HG02981 (cell line): Measurements from ENCODE around the gene SLC25A30.
"Not testable (repeated sequence)": the region's sequence is repeated elsewhere in the genome, so short reads cannot be mapped to it uniquely, and the experiment has no call there.

Experiments used
- ATAC-seq: cut with Tn5 transposase; IDR thresholded peaks from one replicate; pipeline ENCODE4 v1.9.1; 2021; ENCODE audit warnings: mild to moderate bottlenecking, moderate library complexity; ENCODE audit not compliant: unreplicated experiment

SLC25A30 gene

DNA sequence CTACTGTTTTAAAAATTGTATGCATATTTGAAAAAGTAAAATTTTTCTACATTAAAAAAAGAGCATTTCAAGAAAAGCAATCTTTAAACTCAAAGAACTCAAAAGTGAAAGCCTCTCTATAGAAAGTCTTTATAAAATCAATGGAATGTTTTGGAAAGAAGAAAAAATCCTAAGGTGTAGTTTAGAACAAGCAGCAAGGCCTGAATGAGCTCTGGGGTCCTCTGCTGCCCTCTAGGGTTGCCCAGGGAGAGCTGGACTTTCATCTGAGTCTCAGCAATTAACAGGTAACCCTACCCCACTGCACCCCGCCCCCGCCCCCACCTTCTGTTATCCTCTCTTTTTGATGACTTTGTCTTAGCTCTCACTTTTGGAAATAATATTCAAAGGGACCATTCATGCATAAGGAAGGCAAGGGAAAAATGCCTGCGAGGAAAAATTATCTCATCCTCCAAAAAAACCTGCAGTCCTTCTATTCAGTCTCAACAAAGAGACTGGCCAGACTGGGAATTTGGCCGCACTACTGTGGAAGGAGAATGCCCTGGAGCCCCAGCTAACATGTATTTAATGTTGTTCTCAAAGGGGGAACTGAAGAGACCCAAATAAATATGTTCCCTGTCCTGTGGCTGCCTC is 24.1 kb downstream of the SLC25A30 start:
- no peak for ATAC-seq

DNA sequence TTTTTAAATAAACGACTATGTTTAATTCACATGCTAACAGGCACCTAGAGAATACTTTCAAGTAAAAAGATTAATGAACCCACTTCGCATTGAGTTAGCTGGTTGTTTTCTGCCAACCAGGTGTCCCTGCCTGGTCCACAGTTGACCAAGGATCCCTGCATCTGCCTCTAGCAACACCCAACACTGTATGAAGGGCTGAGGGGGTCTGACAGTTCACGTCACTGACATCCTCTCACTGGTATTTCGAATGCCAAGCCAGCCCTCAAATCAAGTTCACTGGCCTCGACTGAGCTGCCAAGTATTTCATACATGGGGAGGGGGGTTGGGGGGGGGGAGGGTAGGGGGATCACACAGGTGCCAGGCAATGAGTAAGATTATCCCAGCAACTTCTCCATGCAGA is 25.4 kb downstream of the SLC25A30 start:
- no peak for ATAC-seq

DNA sequence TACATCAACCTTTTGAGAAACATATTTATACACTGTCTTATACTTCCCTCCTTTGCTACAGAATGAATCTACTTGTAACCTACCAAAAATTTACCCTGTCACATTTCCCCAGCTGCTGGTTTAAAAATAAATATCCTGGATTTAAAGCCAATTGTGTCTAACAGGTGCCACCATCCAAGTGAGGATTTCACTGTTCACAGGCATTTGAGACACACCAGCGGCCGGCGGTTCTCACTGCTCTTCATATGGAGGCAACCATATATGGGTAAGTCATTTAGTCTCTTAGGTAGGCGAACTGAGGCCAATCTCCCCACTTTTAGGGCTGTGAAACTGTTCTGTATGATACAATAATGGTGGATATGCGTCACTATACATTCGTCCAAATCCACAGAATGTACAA is 26.2 kb downstream of the SLC25A30 start:
- no peak for ATAC-seq

DNA sequence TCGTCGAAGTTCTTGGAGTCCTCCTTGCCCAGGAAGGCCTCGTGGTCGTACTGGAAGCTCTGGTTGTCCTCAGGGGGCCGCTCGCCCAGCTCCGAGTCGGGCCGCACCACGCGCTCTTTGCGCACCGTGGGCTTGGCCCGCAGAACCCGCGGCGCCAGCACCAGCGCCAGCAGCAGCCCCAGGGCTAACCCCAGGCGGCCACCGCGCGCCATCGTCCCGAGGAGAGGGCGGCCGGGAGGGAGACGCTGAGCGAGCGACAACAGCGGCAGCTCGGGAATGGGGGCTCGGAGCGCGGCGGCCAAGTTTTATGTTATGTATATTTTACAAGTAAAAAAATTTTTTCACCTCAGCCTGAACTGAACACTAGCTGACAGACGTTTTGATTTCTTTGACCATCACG is 27.0 kb downstream of the SLC25A30 start:
- not testable (repeated sequence) for ATAC-seq

DNA sequence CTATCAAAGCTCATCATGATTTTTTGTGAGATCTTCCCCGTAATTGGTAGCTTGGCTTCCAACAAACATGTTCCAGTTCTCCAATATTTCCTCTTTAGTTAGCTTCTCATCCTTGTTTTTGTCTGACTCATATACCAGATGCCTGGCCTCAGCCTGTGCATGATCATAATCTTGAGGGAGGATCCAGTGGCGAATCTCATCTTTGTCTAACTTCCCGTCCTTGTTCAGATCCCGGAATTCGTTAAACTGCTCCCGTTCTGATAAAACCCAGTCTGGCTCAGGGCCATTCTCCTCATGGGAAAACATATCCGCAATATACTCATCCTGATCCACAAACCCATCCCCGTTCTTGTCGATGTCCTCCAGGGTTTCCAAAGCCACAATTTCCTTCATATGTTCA is 27.8 kb downstream of the SLC25A30 start:
- ATAC-seq = not testable (repeated sequence)

DNA sequence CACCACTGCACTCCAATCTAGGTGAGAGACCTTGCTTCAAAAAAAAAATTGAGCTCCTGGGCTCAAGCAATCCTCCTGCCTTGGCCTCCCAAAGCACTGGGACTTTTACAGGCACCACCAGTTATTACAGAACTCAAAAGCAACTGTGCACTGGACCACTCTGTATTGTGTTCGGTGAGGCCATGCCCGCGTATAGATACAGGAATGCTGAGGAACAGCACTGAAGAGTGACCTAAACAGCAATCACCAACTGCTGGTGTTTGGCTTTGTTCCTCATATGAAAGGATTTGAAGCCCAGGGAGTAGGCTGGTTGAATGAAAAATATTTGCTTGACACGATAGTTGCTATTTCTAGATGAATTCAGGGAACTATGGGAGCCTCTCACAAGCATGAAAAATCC is 29.5 kb downstream of the SLC25A30 start:
- no peak for ATAC-seq

DNA sequence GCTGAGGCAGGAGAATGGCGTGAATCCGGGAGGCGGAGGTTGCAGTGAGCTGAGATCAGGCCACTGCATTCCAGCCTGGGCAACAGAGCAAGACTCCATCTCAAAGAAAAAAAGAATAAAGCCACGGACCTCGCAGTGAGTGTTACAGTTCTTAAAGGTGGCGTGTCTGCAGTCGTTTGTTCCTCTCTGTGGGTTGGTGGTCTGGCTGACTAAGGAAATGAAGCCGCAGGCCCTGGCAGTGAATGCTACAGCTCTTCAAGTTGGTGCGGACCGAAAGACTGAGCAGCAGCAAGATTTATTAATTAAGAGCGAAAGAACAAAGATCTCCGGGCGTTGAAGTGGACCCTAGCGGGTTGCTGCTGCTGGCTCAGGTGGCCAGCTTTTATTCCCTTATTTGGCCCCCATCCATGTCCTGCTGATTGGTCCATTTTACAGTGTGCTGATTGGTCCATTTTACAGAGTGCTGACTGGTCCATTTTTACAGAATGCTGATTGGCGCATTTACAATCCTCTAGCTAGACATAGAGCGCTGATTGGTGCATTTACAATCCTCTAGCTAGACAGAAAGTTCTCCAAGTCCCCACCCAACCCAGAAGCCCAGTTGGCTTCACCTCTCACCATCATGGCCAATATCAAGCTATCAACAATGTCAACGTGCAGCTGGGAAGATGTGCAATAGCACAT is 31.1 kb downstream of the SLC25A30 start:
- ATAC-seq = not testable (repeated sequence)

DNA sequence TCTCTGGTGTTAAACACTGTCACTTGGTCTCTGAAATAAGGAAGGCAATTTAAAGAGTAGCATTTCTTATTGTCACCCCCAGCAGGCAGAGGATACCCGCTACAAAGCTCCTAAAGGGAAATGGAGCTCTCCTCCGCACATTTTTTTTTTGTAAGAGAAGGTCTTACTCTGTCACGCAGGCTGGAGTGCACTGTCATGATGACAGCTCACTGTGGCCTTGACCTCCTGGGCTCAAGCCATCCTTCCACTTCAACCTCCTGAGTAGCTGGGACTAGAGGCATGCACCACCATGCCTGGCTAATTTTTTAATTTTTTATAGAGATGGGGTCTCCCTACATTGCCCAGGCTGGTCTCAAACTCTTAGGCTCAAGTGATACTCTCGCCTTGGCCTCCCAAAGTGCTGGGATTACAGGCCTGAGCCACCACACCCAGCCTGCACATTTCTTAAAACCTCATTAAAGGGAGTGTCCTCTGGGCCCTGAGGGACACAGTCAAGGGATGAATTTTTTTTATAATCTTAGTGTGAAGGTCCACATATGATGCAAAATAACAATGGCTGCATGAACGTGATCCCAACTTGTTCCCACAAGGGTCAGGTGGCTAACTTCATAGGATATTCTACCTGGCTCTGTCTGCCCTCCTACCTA is 32.1 kb downstream of the SLC25A30 start:
- ATAC-seq = no peak

DNA sequence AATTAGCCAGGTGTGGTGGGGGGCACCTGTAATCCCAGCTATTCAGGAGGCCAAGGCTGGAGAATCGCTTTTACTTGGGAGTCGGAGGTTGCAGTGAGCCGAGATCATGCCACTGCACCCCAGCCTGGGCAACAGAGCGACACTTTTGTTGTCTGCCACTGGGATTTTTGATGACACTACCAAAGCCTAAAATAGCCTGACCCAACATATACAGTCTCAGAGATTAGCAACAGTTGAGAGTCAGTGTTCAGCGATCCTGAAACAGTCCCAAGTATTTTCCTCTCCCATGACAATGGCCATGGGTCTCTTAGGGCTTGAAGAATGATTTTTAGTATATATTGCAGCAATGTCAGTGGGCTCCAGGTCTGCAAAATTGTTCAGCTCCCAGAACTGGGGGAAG is 32.9 kb downstream of the SLC25A30 start:
- no peak for ATAC-seq

DNA sequence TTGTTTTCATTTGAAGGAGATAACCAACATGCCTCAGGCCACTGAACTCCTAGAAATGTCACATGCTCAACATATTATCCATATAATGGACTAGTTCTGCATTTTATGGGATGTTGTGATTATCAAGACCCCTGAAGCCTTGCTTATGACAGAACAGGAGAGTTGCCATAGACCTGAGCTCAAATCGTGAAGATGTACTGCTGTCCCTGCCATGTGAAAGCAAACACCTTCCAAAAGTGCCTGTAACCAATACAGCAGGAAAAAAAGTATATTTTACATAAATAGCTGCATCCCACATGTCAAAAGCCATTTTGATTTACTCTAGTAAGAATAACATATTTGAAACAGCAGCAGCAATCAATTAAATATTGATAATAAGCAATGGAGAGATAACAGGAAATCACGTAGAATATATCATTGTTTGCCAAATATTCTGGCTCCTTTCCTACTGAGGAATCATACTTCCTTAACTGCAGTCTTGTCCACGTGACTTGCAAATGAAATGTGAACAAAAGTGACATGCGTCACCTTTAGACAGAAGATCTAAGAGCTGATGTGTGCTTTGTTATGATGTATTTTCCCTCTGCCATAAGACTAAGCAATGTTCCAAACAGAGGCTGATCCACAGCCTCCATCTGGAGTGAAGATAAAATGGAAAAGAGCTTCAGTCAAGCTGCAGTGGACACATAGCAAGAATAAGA is 33.5 kb downstream of the SLC25A30 start:
- ATAC-seq = no peak

DNA sequence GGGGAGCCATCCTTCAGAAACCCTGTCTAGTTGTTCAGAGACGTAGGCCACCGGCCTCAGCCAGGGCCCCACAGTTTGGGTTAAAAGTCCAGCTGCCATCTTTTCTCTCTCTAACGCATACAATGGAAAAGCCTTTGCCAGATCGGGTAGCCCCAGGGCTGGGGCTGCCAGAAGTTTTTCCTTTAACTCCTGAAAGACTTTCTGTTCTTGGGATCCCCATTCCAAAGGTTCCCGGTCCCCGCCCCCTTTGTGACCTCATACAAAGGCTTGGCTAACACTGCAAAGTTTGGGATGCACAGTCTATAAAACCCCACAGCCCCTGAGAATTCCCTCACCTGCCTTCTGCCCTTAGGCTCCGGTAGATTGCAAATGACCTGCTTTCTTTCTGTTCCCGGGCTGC is 35.4 kb downstream of the SLC25A30 start:
- ATAC-seq = not testable (repeated sequence)

DNA sequence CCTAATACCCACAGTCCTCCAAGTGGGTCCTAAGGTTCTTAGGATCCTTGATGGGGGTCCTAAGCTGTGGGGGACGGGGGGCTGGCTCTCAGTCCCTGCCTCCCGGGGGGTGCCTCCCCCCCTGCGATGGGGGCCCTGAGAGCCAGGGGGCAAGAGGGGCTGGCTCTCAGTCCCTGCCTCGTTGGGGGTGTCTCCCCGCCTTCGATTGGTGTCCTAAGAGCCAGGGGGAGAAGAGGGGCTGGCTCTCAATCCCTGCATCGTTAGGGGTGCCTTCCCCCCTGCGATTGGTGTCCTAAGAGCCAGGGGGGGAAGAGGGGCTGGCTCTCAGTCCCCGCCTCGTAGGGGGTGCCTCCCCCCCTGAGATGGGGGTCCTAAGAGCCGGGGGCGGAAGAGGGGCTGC is 37.0 kb downstream of the SLC25A30 start:
- ATAC-seq = no peak

DNA sequence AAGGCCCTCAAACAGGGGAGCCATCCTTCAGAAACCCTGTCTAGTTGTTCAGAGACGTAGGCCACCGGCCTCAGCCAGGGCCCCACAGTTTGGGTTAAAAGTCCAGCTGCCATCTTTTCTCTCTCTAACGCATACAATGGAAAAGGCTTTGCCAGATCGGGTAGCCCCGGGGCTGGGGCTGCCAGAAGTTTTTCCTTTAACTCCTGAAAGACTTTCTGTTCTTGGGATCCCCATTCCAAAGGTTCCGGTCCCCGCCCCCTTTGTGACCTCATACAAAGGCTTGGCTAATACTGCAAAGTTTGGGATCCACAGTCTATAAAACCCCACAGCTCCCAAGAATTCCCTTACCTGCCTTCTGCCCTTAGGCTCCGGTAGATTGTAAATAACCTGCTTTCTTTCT is 37.5 kb downstream of the SLC25A30 start:
- not testable (repeated sequence) for ATAC-seq

DNA sequence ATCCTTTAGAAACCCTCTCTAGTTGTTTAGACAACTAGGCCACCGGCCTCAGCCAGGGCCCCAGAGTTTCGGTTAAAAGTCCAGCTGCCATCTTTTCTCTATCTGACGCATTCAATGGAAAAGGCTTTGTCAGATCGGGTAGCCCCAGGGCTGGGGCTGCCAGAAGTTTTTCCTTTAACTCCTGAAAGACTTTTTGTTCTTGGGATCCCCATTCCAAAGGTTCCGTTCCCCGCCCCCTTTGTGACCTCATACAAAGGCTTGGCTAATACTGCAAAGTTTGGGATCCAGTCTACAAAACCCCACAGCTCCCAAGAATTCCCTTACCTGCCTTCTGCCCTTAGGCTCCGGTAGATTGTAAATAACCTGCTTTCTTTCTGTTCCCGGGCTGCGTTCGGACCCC is 38.7 kb downstream of the SLC25A30 start:
- not testable (repeated sequence) for ATAC-seq

DNA sequence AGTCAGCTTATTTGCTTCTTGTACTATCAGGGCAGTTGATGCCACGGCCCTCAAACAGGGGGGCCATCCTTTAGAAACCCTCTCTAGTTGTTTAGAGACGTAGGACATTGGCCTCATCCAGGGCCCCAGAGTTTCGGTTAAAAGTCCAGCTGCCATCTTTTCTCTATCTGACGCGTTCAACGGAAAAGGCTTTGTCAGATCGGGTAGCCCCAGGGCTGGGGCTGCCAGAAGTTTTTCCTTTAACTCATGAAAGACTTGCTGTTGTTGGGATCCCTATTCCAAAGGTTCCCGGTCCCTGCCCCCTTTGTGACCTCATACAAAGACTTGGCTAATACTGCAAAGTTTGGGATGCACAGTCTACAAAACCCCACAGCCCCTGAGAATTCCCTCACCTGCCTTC is 39.4 kb downstream of the SLC25A30 start:
- not testable (repeated sequence) for ATAC-seq

DNA sequence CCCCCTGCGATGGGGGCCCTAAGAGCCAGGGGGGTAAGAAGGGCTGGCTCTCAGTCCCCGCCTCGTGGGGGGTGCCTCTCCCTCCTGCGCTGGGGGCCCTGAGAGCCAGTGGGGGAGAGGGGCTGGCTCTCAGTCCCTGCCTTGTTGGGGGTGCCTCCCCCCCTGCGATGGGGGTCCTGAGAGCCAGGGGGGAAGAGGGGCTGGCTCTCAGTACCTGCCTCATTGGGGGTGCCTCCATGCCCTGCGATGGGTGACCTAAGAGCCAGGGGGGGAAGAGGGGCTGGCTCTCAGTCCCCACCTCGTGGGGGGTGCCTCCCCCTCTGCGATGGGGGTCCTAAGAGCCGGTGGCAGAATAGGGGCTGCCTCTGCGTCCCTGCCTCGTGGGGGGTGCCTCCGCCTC is 40.9 kb downstream of the SLC25A30 start:
- ATAC-seq = not testable (repeated sequence)

DNA sequence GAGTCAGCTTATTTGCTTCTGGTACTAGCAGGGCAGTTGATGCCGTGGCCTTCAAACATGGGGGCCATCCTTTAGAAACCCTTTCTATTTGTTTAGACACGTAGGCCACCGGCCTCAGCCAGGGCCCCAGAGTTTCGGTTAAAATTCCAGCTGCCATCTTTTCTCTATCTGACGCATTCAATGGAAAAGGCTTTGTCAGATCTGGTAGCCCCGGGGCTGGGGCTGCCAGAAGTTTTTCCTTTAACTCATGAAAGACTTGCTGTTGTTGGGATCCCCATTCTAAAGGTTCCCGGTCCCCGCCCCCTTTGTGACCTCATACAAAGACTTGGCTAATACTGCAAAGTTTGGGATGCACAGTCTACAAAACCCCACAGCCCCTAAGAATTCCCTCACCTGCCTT is 41.5 kb downstream of the SLC25A30 start:
- not testable (repeated sequence) for ATAC-seq

DNA sequence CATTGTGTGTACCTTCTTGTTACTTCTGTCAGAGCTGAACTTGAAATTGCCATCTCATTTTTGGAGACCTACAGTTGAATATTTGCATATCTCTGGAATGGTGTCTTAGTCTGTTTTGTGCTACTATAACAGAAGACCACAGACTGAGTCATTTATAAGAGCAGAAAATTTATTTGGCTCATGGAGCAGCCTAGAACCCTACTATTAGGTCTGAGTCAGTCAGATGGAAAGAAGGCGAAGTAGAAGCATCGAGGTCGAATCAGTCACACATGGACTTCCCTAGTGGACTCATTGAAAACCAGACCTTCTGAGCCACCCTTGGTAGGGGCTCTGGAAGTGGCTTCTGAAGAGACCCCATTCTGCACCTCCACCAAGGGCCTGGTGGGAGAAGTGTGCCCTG is 43.3 kb downstream of the SLC25A30 start:
- no peak for ATAC-seq

DNA sequence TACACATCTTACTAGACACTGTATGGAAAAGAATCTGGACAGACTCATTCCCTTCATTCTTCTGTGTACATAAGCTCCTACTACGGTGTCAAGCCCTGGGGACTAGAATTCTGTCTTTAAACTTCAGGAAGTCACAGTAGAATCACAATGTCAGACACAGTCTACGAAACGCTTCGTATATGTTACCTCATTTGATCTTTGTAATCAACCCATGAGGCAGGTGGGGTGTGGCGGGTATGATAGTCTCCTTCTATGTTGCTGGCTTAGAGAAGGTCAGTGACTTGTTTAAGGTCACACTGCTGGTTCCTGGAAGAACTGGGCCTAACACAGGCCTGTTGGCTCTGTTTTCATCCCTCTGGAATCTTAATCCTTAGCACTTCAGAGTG is 45.0 kb downstream of the SLC25A30 start:
- no peak for ATAC-seq

DNA sequence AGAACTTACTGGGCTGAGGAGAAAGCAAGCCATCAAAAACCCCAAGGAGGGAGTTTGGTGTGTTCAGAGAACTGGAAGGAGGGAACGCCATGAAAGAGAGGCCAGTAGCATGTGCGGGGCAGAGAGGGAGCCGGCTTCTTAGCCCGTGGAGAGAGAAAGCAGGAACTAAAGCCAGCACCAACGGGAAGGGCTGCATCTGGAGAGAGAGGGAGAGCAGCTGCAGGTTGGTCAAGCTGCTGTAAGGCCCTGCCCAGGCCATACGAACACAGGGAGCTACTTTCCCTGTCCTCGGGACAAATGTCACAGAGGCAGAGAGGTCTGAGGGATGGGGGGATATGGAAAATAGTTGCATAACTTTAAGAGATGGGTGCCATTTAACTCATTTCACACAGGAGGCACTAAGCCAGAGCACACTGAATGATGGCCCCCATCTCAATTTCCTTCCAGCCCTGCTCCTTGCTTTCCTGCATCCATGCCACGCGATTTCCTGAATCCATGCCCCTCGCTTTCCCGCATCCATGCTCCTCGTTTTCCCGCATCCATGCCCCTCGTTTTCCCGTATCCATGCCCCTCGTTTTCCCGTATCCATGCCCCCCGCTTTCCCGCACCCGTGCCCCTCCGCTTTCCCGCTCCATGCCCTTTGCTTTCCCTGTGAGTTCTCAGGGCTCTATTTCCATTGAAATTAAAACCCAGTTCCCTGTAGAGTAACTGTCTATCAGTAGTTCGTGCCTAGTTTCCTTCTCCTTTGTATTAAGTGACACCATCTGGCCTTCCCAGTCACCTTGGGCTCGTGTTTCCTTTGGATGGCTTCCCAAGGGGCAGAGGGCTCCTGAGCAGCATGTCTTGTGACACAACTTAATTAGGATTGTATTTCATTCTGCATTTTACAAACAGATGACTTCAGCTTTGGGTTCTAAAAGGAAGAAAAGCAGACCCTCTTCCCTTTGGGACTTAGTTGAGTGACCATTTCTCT is 45.7 kb downstream of the SLC25A30 start:
- no peak for ATAC-seq
